HepG2 (cell line): Measurements from ENCODE around the gene RTN4RL2. TPM values are rescaled to one million over a fixed set of nuclear protein-coding genes. Genes with fewer than 3 reads are reported as not detected.

Experiments used
- ATAC-seq: fragments of 200-7000 bp; cut with Tn5 transposase; 3 replicates; pipeline ENCODE4 v1.9.1; 2020; ENCODE audit warnings: mild to moderate bottlenecking, moderate library complexity
- BruUV-seq: library from RNA; stranded (reverse); fragments of 400-500 nt; replicated peaks from 2 replicates; lab custom pipeline; 2021; lab: Mats Ljungman, UMichigan
- CTCF ChIA-PET: fragments of 300-600 bp; formaldehyde crosslinking; extraction: SDS; loops from one replicate; lab custom pipeline; 2021; ENCODE audit warnings: low total read pairs, inconsistent platforms, low intra/inter-chr PET ratio; lab: Yijun Ruan, JAX
- POLR2A ChIA-PET: fragments of 350-600 bp; sonication (Branson Sonifier 250); formaldehyde crosslinking; loops from one replicate; lab custom pipeline; 2020; ENCODE audit warnings: antibody characterized with exemption, inconsistent platforms; lab: Yijun Ruan, JAX
- DNase-seq: peaks from one replicate; pipeline ENCODE4 v3.0.0-alpha.2; 2015; ENCODE audit warnings: low spot score
- FAIRE-seq: peaks from 3 replicates; lab custom pipeline; 2011; peaks lifted over from hg19 to GRCh38; lab: Jason Lieb, UNC
- H2AFZ ChIP-seq: one replicate; pipeline ENCODE4 v1.6.1; 2011; ENCODE audit warnings: low read length, inconsistent platforms
- H3K27ac ChIP-seq: fragments of 300-600 bp; 3 replicates; pipeline ENCODE4 v1.8.0; 2011; ENCODE audit warnings: mixed run types, mild to moderate bottlenecking, mixed read lengths, low read length, inconsistent platforms; ENCODE audit not compliant: insufficient read depth; ENCODE audit errors: extremely low read length
- H3K27me3 ChIP-seq, 2 experiments: fragments of 200-600 bp in 1 of 2; 2 replicates in 1 of 2; 3 replicates in 1 of 2; pipeline versions ENCODE4 v1.6.0 to v1.8.0; 2011; ENCODE audit warnings: low read length in 2 of 2, mild to moderate bottlenecking in 2 of 2, moderate library complexity in 2 of 2, inconsistent platforms in 1 of 2; ENCODE audit not compliant: insufficient read depth in 2 of 2, control insufficient read depth in 1 of 2
- H3K36me3 ChIP-seq, 2 experiments: fragments of 200-600 bp in 1 of 2; replicated peaks in 1 of 2; 2 replicates in 1 of 2; 3 replicates in 1 of 2; pipeline versions ENCODE4 v1.5.1 to v1.8.0; 2011; ENCODE audit warnings: low read length in 2 of 2, inconsistent platforms in 1 of 2; ENCODE audit not compliant: insufficient read depth in 2 of 2, control insufficient read depth in 1 of 2
- H3K4me1 ChIP-seq: 2 replicates; pipeline ENCODE4 v1.5.1; 2012; ENCODE audit warnings: low read length, inconsistent platforms; ENCODE audit not compliant: insufficient read depth
- H3K4me2 ChIP-seq: 2 replicates; pipeline ENCODE4 v1.6.0; 2011; ENCODE audit warnings: low read depth, low read length, inconsistent platforms
- H3K4me3 ChIP-seq, 3 experiments: fragments of 200-600 bp in 1 of 3; sonication (generic), shearing (Covaris generic) in 1 of 3; replicated peaks in 1 of 3; 2 replicates each; pipeline ENCODE4 v1.5.1; 2011 to 2016; ENCODE audit warnings: low read length in 3 of 3, inconsistent platforms in 2 of 3, low read depth in 2 of 3, mild to moderate bottlenecking in 2 of 3, control low read depth in 1 of 3, mixed read lengths in 1 of 3; ENCODE audit not compliant: insufficient read depth in 1 of 3
- H3K79me2 ChIP-seq: one replicate; pipeline ENCODE4 v1.6.1; 2011; ENCODE audit warnings: low read length, inconsistent platforms; ENCODE audit not compliant: insufficient read depth
- H3K9ac ChIP-seq: 2 replicates; pipeline ENCODE4 v1.6.0; 2011; ENCODE audit warnings: mild to moderate bottlenecking, low read depth, low read length, inconsistent platforms; ENCODE audit not compliant: insufficient read depth
- H3K9me3 ChIP-seq: 2 replicates; pipeline ENCODE4 v1.5.1; 2012; ENCODE audit warnings: mild to moderate bottlenecking, low read length
- H4K20me1 ChIP-seq: 2 replicates; pipeline ENCODE4 v1.6.0; 2011; ENCODE audit warnings: inconsistent platforms, mild to moderate bottlenecking, low read length, moderate library complexity; ENCODE audit not compliant: insufficient read depth
- FOXP1 ChIP-seq, 2 experiments: fragments of 450-650 bp in 1 of 2; IDR thresholded peaks; 2 replicates each; pipeline ENCODE4 v1.6.1; 2017 to 2018; ENCODE audit warnings: antibody characterized with exemption in 1 of 2
- PAF1 ChIP-seq: IDR thresholded peaks from 2 replicates; pipeline ENCODE4 v1.6.1; 2016; ENCODE audit warnings: missing genetic modification reagents, missing compliant biosample characterization
- PHF21A ChIP-seq: sonication (generic); formaldehyde crosslinking; IDR thresholded peaks from 2 replicates; pipeline ENCODE4 v1.5.0; 2020; ENCODE audit warnings: mild to moderate bottlenecking, missing genetic modification reagents
- ZHX1 ChIP-seq: sonication (generic); formaldehyde crosslinking; IDR thresholded peaks from 2 replicates; pipeline ENCODE4 v1.8.1; 2022; ENCODE audit warnings: low read depth, mild to moderate bottlenecking, missing genetic modification reagents
- WGBS: methylation state at CpG from one replicate; pipeline ENCODE4 v1.1.6; 2017; ENCODE audit warnings: low lambda C conversion rate; 5-methylcytosine and 5-hydroxymethylcytosine counted together
- in situ Hi-C: cut with HindIII; loops from 2 replicates; pipeline ENCODE4 v1.10.0; 2017; ENCODE audit warnings: low pct_unique_long_range_greater_than_20kb; ENCODE audit not compliant: extremely low pct_ligation_motif_present
- intact Hi-C: fragments of 100-400 bp; cut with micrococcal nuclease; formaldehyde crosslinking; loops from one replicate; pipeline ENCODE4 v1.10.0; 2022; ENCODE audit not compliant: unreplicated experiment
- polyA plus RNA-seq, 8 experiments: library from polyadenylated mRNA; depleted of rRNA in 3 of 8; stranded (reverse) in 7 of 8; unstranded in 1 of 8; fragments of >200 nt; fragmentation: Illumina TruSeq in 4 of 8; extraction: Trizol in 4 of 8; gene quantifications; 2 replicates each; pipeline versions ENCODE4 v1.2.1 to v1.2.3, GENCODE V29; 2011 to 2016; ENCODE audit warnings: low read depth in 4 of 8, missing spikeins in 1 of 8, mixed read lengths in 1 of 8; ENCODE audit not compliant: insufficient read depth in 1 of 8
- total RNA-seq, 5 experiments: library from RNA; depleted of rRNA; stranded (reverse); fragments of >200 nt; fragmentation: Illumina TruSeq; extraction: Trizol; gene quantifications; 2 replicates each; pipeline ENCODE4 v1.2.3, GENCODE V29; 2016; ENCODE audit warnings: low read depth in 1 of 5

RTN4RL2 gene
- total and polyA plus RNA-seq, 2 of the 13 experiments (the other 11 are each of a cell fraction or from before 2014, with no cell fraction given), result 1.3 to 4.3 TPM

- DNase-seq (no peak), ATAC-seq (no peak), FAIRE-seq (no peak)
- no TSS peak for BruUV-seq
- no peak for TF ChIP-seq ZHX1 (CRISPR knock-in tag)
- 0 out of 2 replicates have a peak, but pooled peaks have one; percentile 7 for TF ChIP-seq PAF1
- no peak for TF ChIP-seq PHF21A
- no peak for TF ChIP-seq FOXP1 (IDR thresholded peaks at IDR 0.05)
- TF ChIP-seq FOXP1 (CRISPR knock-in tag; IDR thresholded peaks at IDR 0.05), result no peak
- no peaks in the 10 kb centered on the region for H3K27me3 ChIP-seq
- H4K20me1 ChIP-seq, result no peaks in the 10 kb centered on the region
- H3K4me1 ChIP-seq, result peaks cover 41% of the 10 kb centered on the region
- H2AFZ ChIP-seq, result no peak overlapping the region
- CTCF ChIA-PET, result interaction anchor here (1.9 kb wide), 1 partner anchor 21 kb away, joined by 10 read pairs; no protein-coding TSS in a partner anchor
- H3K4me3 ChIP-seq, result no peak overlapping the region
- no peaks in the 10 kb centered on the region for H3K79me2 ChIP-seq
- H3K36me3 ChIP-seq, result peaks cover 1 to 11% of the 10 kb centered on the region in 2 experiments; a peak in 4 of 5 replicates
- POLR2A ChIA-PET, result interaction anchor here (1.9 kb wide), 2 partner anchors 14 to 133 kb away, joined by 3 to 5 read pairs; no protein-coding TSS in a partner anchor
- H3K4me2 ChIP-seq, result no peak overlapping the region
- H3K27ac ChIP-seq, result no peak overlapping the region
- in situ Hi-C loops, result no loop called here
- no peaks in the 10 kb centered on the region for H3K9me3 ChIP-seq
- intact Hi-C loops, result no loop called here
- 95% methylated on average over 10 of the region's 11 CpGs for WGBS
- H3K9ac ChIP-seq, result no peak overlapping the region
These were observed 18.8 kb downstream of the RTN4RL2 start for GRCh38 chr11:57479021-57479663.
